ENCODE measurements around the gene PRKG2. TPM values are rescaled to one million over a fixed set of nuclear protein-coding genes. Genes with fewer than 3 reads are reported as not detected.

The PRKG2 gene
- polyA plus RNA-seq, 1 of the 3 experiments (the other 2 are of a cell fraction) = not detected

- TF ChIP-seq GABPA (IDR thresholded peaks at IDR 0.05; ENCODE audit: low read depth) (no peak), REST (IDR thresholded peaks at IDR 0.05; ENCODE audit: low read depth, low read length) (no peak), MXI1 (IDR thresholded peaks at IDR 0.05; ENCODE audit: low read depth, low read length) (no peak), FOSL2 (IDR thresholded peaks at IDR 0.05; ENCODE audit: borderline replicate concordance, low read depth) (no peak), TCF12 (IDR thresholded peaks at IDR 0.05) (no peak), ELF1 (IDR thresholded peaks at IDR 0.05) (no peak), PBX3 (IDR thresholded peaks at IDR 0.05) (no peak)
Measured at GRCh38 chr4:81195475-81195874, 19.5 kb downstream of the PRKG2 start (continued).

GRCh38 chr4:81194286-81194685 is 20.7 kb downstream of the PRKG2 start:
- no peaks in the 10 kb centered on the region for H3K4me1 ChIP-seq (ENCODE audit: control insufficient read depth in 1 of 2, insufficient read depth in 2 of 2, low read depth in 1 of 2, low read length in 1 of 2)
- no peak overlapping the region for H3K4me2 ChIP-seq
- CTCF ChIA-PET = no interaction called here
- POLR2A ChIA-PET = no interaction called here
- H3K9ac ChIP-seq = no peak overlapping the region
- H3F3A ChIP-seq (replicated peaks; ENCODE audit: insufficient read depth) = no peaks in the 10 kb centered on the region
- no peak overlapping the region for H2AFZ ChIP-seq (ENCODE audit: low read depth)
- no peaks in the 10 kb centered on the region for H3K79me2 ChIP-seq (ENCODE audit: insufficient read depth)
- H3K27me3 ChIP-seq (ENCODE audit: insufficient read depth) = no peaks in the 10 kb centered on the region
- DNase-seq = no peak
- no peaks in the 10 kb centered on the region for H3K9me3 ChIP-seq
- no peaks in the 10 kb centered on the region for H4K20me1 ChIP-seq (ENCODE audit: insufficient read depth)
- no peak overlapping the region for H3K4me3 ChIP-seq (ENCODE audit: low read depth in 2 of 2, low read length in 1 of 2)
- H3K36me3 ChIP-seq (replicated peaks in 1 of 2; ENCODE audit: control insufficient read depth in 1 of 2, insufficient read depth in 2 of 2, low read length in 1 of 2) = no peaks in the 10 kb centered on the region
- H3K9me2 ChIP-seq = no peaks in the 10 kb centered on the region
- TF ChIP-seq GABPA (IDR thresholded peaks at IDR 0.05; ENCODE audit: low read depth) = no peak
- no peak for TF ChIP-seq FOSL2 (IDR thresholded peaks at IDR 0.05; ENCODE audit: borderline replicate concordance, low read depth)
- TF ChIP-seq TCF12 (IDR thresholded peaks at IDR 0.05) = no peak
- no peak for TF ChIP-seq USF2 (IDR thresholded peaks at IDR 0.05; ENCODE audit: borderline replicate concordance, low read depth, low read length)
- TF ChIP-seq YY1 (IDR thresholded peaks at IDR 0.05; ENCODE audit: low read depth) = no peak
- TF ChIP-seq REST (IDR thresholded peaks at IDR 0.05; ENCODE audit: low read depth, low read length) = no peak
- no peak for TF ChIP-seq RAD21 (IDR thresholded peaks at IDR 0.05; ENCODE audit: low read length)
- no peak for TF ChIP-seq EP300 (IDR thresholded peaks at IDR 0.05; ENCODE audit: borderline replicate concordance in 1 of 2, low read depth in 1 of 2, low read length in 1 of 2)
- no peak for TF ChIP-seq GATA2 (CRISPR knock-in tag; IDR thresholded peaks at IDR 0.05)
- no peak for TF ChIP-seq SMC3 (IDR thresholded peaks at IDR 0.05; ENCODE audit: low read depth, low read length)
- TF ChIP-seq RCOR1 (IDR thresholded peaks at IDR 0.05; ENCODE audit: low read length) = no peak
- TF ChIP-seq FOXJ3 (CRISPR knock-in tag; IDR thresholded peaks at IDR 0.05) = no peak
- no peak for TF ChIP-seq TEAD4 (IDR thresholded peaks at IDR 0.05; ENCODE audit: borderline replicate concordance, insufficient read depth)
- no peak for TF ChIP-seq ELF1 (IDR thresholded peaks at IDR 0.05)
- TF ChIP-seq MAX (IDR thresholded peaks at IDR 0.05; ENCODE audit: low read depth) = no peak
- H3K27ac ChIP-seq (ENCODE audit: low read depth in 2 of 2, low read length in 1 of 2) = no peak overlapping the region
- 5% methylated on average over 3 of the region's 3 CpGs for WGBS (ENCODE audit: low lambda C conversion rate)
